ENCODE results near the gene ZNF530.

ZNF530 gene

DNA sequence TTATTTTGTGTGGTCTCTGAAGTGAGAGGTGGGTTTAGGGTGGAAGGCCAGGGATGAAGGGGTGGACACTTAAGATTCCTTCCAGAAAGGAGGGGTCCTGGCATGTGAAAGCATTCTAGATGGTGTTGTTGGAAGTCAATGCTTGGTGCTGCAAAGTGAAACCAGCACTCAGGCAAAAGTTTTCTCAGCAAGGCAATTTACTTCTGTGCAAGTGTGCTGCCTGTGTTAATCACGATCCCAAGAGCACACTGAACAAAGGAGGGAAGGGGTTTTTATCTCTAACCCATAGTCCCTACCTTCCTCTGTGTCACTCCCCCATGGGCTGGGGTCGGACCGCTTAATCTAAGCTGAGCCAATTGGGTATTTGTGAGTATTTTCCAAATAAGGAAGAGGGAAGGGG, 15.7 kb downstream of the ZNF530 start:
- H3K27me3 ChIP-seq (ENCODE audit: insufficient read depth, low read depth), result no peaks in the 10 kb centered on the region
- no peak overlapping the region for H3K4me3 ChIP-seq (IDR thresholded peaks at IDR 0.05; ENCODE audit: insufficient read depth, low read depth, low read length)
- H4K20me1 ChIP-seq (ENCODE audit: insufficient read depth), result no peaks in the 10 kb centered on the region
- H3K4me1 ChIP-seq (ENCODE audit: low read depth, poor library complexity, severe bottlenecking), result no peaks in the 10 kb centered on the region
- peaks cover 17% of the 10 kb centered on the region; the same call in 1 of the 2 replicates for H3K36me3 ChIP-seq (ENCODE audit: insufficient read depth)
- no peak overlapping the region for H3K9ac ChIP-seq
- no peak overlapping the region for H3K4me2 ChIP-seq
- no peak overlapping the region for H2AFZ ChIP-seq (ENCODE audit: low read depth)
- TF ChIP-seq, protein P1, sequence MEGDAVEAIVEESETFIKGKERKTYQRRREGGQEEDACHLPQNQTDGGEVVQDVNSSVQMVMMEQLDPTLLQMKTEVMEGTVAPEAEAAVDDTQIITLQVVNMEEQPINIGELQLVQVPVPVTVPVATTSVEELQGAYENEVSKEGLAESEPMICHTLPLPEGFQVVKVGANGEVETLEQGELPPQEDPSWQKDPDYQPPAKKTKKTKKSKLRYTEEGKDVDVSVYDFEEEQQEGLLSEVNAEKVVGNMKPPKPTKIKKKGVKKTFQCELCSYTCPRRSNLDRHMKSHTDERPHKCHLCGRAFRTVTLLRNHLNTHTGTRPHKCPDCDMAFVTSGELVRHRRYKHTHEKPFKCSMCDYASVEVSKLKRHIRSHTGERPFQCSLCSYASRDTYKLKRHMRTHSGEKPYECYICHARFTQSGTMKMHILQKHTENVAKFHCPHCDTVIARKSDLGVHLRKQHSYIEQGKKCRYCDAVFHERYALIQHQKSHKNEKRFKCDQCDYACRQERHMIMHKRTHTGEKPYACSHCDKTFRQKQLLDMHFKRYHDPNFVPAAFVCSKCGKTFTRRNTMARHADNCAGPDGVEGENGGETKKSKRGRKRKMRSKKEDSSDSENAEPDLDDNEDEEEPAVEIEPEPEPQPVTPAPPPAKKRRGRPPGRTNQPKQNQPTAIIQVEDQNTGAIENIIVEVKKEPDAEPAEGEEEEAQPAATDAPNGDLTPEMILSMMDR (conservative IDR thresholded peaks at IDR 0.05; ENCODE audit: low read depth, low read length), result no peak
- peaks cover 9% of the 10 kb centered on the region; the same call in 1 of the 2 replicates for H3K79me2 ChIP-seq (ENCODE audit: insufficient read depth, low read depth)
- no peak overlapping the region for H3K27ac ChIP-seq

GRCh38 chr19:57620673-57621348, 21.1 kb downstream of the ZNF530 start:
- Histone ChIP-seq H3K9ac (no peak overlapping the region), H4K20me1 (ENCODE audit: insufficient read depth) (no peaks in the 10 kb centered on the region), H3K79me2 (ENCODE audit: insufficient read depth, low read depth) (no peaks in the 10 kb centered on the region), H3K27me3 (ENCODE audit: insufficient read depth, low read depth) (no peaks in the 10 kb centered on the region), H3K36me3 (ENCODE audit: insufficient read depth) (peaks cover 37% of the 10 kb centered on the region; the same call in 1 of the 2 replicates), H3K4me1 (ENCODE audit: low read depth, poor library complexity, severe bottlenecking) (no peaks in the 10 kb centered on the region), H3K4me3 (IDR thresholded peaks at IDR 0.05; ENCODE audit: insufficient read depth, low read depth, low read length) (no peak overlapping the region), H2AFZ (ENCODE audit: low read depth) (no peak overlapping the region), H3K27ac (no peak overlapping the region), H3K4me2 (no peak overlapping the region)
- TF ChIP-seq, protein P1 (conservative IDR thresholded peaks at IDR 0.05; ENCODE audit: low read depth, low read length), result no peak

- TF ChIP-seq, protein P1 (conservative IDR thresholded peaks at IDR 0.05; ENCODE audit: low read depth, low read length), result no peak
- Histone ChIP-seq H3K27me3 (ENCODE audit: insufficient read depth, low read depth) (no peaks in the 10 kb centered on the region), H3K4me1 (ENCODE audit: low read depth, poor library complexity, severe bottlenecking) (no peaks in the 10 kb centered on the region), H3K4me2 (no peak overlapping the region), H3K79me2 (ENCODE audit: insufficient read depth, low read depth) (no peaks in the 10 kb centered on the region), H3K27ac (no peak overlapping the region), H3K4me3 (IDR thresholded peaks at IDR 0.05; ENCODE audit: insufficient read depth, low read depth, low read length) (no peak overlapping the region), H2AFZ (ENCODE audit: low read depth) (no peak overlapping the region), H3K36me3 (ENCODE audit: insufficient read depth) (peaks cover 35% of the 10 kb centered on the region; the same call in 1 of the 2 replicates), H4K20me1 (ENCODE audit: insufficient read depth) (no peaks in the 10 kb centered on the region), H3K9ac (no peak overlapping the region)
Measured at GRCh38 chr19:57623091-57623490, 23.4 kb downstream of the ZNF530 start.

- H3K27ac ChIP-seq, result no peak within 1 kb of the TSS
Measured at GRCh38 chr19:57632987-57633831, 33.5 kb downstream of the ZNF530 start, which contains the start of gene ZNF211. ZNF211 (plus strand) TSS chr19:57633168; CDS start chr19:57633347, 179 bp downstream.

More at GRCh38 chr19:57632987-57633831, 33.5 kb downstream of the ZNF530 start, which contains the start of gene ZNF211:
- no peak within 1 kb of the TSS for H3K4me3 ChIP-seq (IDR thresholded peaks at IDR 0.05; ENCODE audit: insufficient read depth, low read depth, low read length)
- peak within 1 kb of the TSS; percentile 80 for H2AFZ ChIP-seq (ENCODE audit: low read depth)
- no peaks in the 10 kb centered on the region for H3K27me3 ChIP-seq (ENCODE audit: insufficient read depth, low read depth)
- no peaks in the 10 kb centered on the region for H4K20me1 ChIP-seq (ENCODE audit: insufficient read depth)
- H3K36me3 ChIP-seq (ENCODE audit: insufficient read depth), result peaks cover 5% of the 10 kb centered on the region
- H3K79me2 ChIP-seq (ENCODE audit: insufficient read depth, low read depth), result no peaks in the 10 kb centered on the region
- TF ChIP-seq, protein P1 (conservative IDR thresholded peaks at IDR 0.05; ENCODE audit: low read depth, low read length), result no peak
- peak within 1 kb of the TSS; percentile 9; the same call in 1 of the 2 replicates for H3K9ac ChIP-seq
- no peaks in the 10 kb centered on the region for H3K4me1 ChIP-seq (ENCODE audit: low read depth, poor library complexity, severe bottlenecking)
- peak within 1 kb of the TSS; percentile 64 for H3K4me2 ChIP-seq

All from KMS-11 (cell line).